ENCODE measurements around the gene MTG2. TPM values are rescaled to one million over a fixed set of nuclear protein-coding genes. Genes with fewer than 3 reads are reported as not detected.

Gene MTG2
- polyA plus RNA-seq, 1 donor (not counting 4 experiments of a cell fraction or from before 2014, with no cell fraction given), result 24.7 TPM

DNA sequence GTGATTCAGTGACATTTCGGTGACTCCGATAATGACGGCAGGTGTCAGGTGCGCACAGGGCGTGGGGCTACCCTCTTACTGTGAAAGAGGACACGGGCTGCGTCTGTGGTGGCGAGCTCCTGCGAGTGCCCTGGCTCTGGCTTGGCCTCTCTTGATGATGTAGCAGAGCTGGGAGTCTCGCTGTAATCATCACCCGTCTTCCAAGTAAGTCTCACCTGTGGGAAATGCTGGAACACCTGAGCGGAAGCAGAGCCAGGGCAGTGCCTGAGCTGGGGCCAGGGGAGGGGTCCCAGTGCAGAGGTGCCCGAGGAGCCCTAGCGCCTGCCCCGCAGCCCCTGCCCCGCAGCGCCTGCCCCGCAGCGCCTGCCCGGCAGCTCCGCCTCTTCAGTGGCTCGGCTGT is 60.3 kb downstream of the MTG2 start:
- H3K4me2 ChIP-seq (ENCODE audit: control insufficient read depth, extremely low read depth, insufficient read depth, low read depth, low read length), result no peak overlapping the region
- H3K4me3 ChIP-seq (ENCODE audit: control insufficient read depth in 2 of 3, extremely low read depth in 1 of 3, insufficient read depth in 2 of 3, low read depth in 1 of 3, low read length in 3 of 3), result no peak overlapping the region
- TF ChIP-seq, protein P1, sequence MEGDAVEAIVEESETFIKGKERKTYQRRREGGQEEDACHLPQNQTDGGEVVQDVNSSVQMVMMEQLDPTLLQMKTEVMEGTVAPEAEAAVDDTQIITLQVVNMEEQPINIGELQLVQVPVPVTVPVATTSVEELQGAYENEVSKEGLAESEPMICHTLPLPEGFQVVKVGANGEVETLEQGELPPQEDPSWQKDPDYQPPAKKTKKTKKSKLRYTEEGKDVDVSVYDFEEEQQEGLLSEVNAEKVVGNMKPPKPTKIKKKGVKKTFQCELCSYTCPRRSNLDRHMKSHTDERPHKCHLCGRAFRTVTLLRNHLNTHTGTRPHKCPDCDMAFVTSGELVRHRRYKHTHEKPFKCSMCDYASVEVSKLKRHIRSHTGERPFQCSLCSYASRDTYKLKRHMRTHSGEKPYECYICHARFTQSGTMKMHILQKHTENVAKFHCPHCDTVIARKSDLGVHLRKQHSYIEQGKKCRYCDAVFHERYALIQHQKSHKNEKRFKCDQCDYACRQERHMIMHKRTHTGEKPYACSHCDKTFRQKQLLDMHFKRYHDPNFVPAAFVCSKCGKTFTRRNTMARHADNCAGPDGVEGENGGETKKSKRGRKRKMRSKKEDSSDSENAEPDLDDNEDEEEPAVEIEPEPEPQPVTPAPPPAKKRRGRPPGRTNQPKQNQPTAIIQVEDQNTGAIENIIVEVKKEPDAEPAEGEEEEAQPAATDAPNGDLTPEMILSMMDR (optimal IDR thresholded peaks at IDR 0.05 in 1 of 3, IDR thresholded peaks at IDR 0.05 in 1 of 3, conservative IDR thresholded peaks at IDR 0.05 in 1 of 3; ENCODE audit: extremely low read depth in 1 of 3, insufficient read depth in 2 of 3, low read length in 3 of 3), result no peak
- no peaks in the 10 kb centered on the region for H3K27me3 ChIP-seq (ENCODE audit: control insufficient read depth, extremely low read depth, insufficient read depth, low read length)
- FAIRE-seq (no peak), DNase-seq (ENCODE audit: low read depth, low spot score) (no peak)
- no peak overlapping the region for H3K9ac ChIP-seq (ENCODE audit: control insufficient read depth, extremely low read depth, insufficient read depth, low read length)
- no peak overlapping the region for H2AFZ ChIP-seq (ENCODE audit: control insufficient read depth, low read length)
- dilution Hi-C loops (cut with MboI; ENCODE audit: extremely low pct_ligation_motif_present, low sequenced_read_pairs), result no loop called here
- no peaks in the 10 kb centered on the region for H3K9me3 ChIP-seq (ENCODE audit: control insufficient read depth, low read depth, low read length)
- H3K9me1 ChIP-seq (ENCODE audit: control insufficient read depth, extremely low read depth, insufficient read depth, low read length), result peaks cover 9% of the 10 kb centered on the region
- H4K20me1 ChIP-seq (ENCODE audit: control insufficient read depth, extremely low read depth, insufficient read depth, low read length), result peaks cover 50% of the 10 kb centered on the region
- peaks cover 28% of the 10 kb centered on the region for H3K4me1 ChIP-seq (ENCODE audit: control insufficient read depth, extremely low read depth, insufficient read depth, low read length)
- H3K36me3 ChIP-seq (ENCODE audit: control insufficient read depth in 2 of 2, extremely low read depth in 1 of 2, insufficient read depth in 2 of 2, low read length in 2 of 2), result peaks cover 3 to 20% of the 10 kb centered on the region in 2 experiments
- H3K79me2 ChIP-seq (ENCODE audit: control insufficient read depth, insufficient read depth, low read length), result peaks cover 75% of the 10 kb centered on the region
- H3K27ac ChIP-seq (ENCODE audit: control insufficient read depth, insufficient read depth, low read length), result no peak overlapping the region

DNA sequence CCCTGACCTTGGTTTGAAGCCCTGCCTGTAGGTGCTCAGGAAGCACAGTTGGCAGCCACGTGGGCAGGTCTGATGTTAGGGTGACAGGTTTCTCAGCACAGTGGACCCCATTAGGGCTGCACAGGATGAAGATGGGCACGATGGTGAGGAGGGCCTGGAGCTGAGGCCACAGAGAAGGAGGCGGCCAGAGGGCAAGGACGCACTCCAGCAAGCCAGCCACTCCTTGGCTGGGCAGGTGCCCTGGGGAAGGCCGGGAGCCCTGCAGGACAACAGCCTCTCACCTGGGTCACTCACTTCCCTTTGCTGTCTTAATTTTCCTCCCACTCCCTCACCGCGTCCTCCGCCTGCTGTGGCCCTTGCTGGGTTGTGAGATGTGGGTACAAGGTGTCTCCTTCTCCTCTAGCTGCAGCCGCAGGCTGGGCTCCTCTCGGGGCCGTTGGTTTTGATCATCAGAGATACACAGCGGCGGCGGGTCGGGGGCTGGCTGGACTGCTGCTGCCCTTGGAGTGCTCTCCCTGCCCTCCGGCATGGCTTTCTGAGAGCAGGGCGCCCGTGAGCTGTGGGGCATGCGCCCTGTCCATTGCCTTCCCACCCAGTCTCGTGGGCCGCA is 61.2 kb downstream of the MTG2 start:
- no peak for FAIRE-seq
- Histone ChIP-seq H4K20me1 (ENCODE audit: control insufficient read depth, extremely low read depth, insufficient read depth, low read length) (peaks cover 50% of the 10 kb centered on the region), H3K27ac (ENCODE audit: control insufficient read depth, insufficient read depth, low read length) (no peak overlapping the region), H3K27me3 (ENCODE audit: control insufficient read depth, extremely low read depth, insufficient read depth, low read length) (no peaks in the 10 kb centered on the region), H3K9ac (ENCODE audit: control insufficient read depth, extremely low read depth, insufficient read depth, low read length) (no peak overlapping the region), H3K4me1 (ENCODE audit: control insufficient read depth, extremely low read depth, insufficient read depth, low read length) (peaks cover 28% of the 10 kb centered on the region), H3K79me2 (ENCODE audit: control insufficient read depth, insufficient read depth, low read length) (peaks cover 82% of the 10 kb centered on the region), H3K9me1 (ENCODE audit: control insufficient read depth, extremely low read depth, insufficient read depth, low read length) (peaks cover 9% of the 10 kb centered on the region), H3K4me2 (ENCODE audit: control insufficient read depth, extremely low read depth, insufficient read depth, low read depth, low read length) (no peak overlapping the region), H3K4me3 (ENCODE audit: control insufficient read depth in 2 of 3, extremely low read depth in 1 of 3, insufficient read depth in 2 of 3, low read depth in 1 of 3, low read length in 3 of 3) (no peak overlapping the region), H2AFZ (ENCODE audit: control insufficient read depth, low read length) (no peak overlapping the region), H3K36me3 (ENCODE audit: control insufficient read depth in 2 of 2, extremely low read depth in 1 of 2, insufficient read depth in 2 of 2, low read length in 2 of 2) (peaks cover 3 to 20% of the 10 kb centered on the region in 2 experiments), H3K9me3 (ENCODE audit: control insufficient read depth, low read depth, low read length) (no peaks in the 10 kb centered on the region)
- dilution Hi-C loops (cut with MboI; ENCODE audit: extremely low pct_ligation_motif_present, low sequenced_read_pairs), result no loop called here
- no peak for DNase-seq (ENCODE audit: low read depth, low spot score)
- no peak for TF ChIP-seq EZH2 (IDR thresholded peaks at IDR 0.05; ENCODE audit: low read length)
- TF ChIP-seq, protein P1 (optimal IDR thresholded peaks at IDR 0.05 in 1 of 3, IDR thresholded peaks at IDR 0.05 in 1 of 3, conservative IDR thresholded peaks at IDR 0.05 in 1 of 3; ENCODE audit: extremely low read depth in 1 of 3, insufficient read depth in 2 of 3, low read length in 3 of 3), result no peak

Measured in keratinocyte (primary cell).